ENCODE data around the gene MLLT3. TPM values are rescaled to one million over a fixed set of nuclear protein-coding genes. Genes with fewer than 3 reads are reported as not detected.
A peak's percentile ranks its signal among the peaks of the same experiment; 100 is the strongest.

MLLT3 gene
- total and polyA plus RNA-seq, 2 experiments from 2014 or later: 7.1 to 11.9 TPM

DNA sequence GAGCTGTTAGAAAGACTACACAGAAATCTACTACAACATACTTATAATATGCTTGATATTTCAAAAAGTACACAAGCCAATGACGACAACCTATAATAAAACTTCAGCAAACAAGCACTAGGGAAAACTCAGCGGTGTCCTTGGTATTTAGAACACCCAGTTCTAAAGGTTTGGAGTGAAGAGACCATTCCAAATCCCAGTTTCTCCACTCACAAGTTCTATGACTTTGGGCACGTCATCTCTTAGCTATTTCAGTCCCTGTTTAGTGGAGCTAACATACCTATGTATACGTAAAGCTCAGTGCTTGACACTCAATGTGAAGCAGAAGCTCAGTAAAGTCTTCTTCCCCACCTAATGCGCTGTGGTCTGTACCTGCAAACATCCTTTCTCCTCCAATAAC, 52.8 kb downstream of the MLLT3 start:
- Histone ChIP-seq H3K4me2 (ENCODE audit: unreplicated experiment) (peak overlapping the region; percentile 72), H3K36me3 (ENCODE audit: low read depth) (no peaks in the 10 kb centered on the region), H3K4me1 (ENCODE audit: insufficient read depth) (peaks cover 38% of the 10 kb centered on the region), H3K9me3 (ENCODE audit: low read depth) (no peaks in the 10 kb centered on the region), H3K27ac (peak overlapping the region; percentile 75), H3K9me2 (ENCODE audit: insufficient read depth) (no peaks in the 10 kb centered on the region), H2AFZ (no peak overlapping the region), H3K27me3 (replicated peaks; ENCODE audit: insufficient read depth) (no peaks in the 10 kb centered on the region), H3F3A (ENCODE audit: insufficient read depth) (peaks cover 27% of the 10 kb centered on the region), H3K79me2 (ENCODE audit: insufficient read depth) (peaks cover 75% of the 10 kb centered on the region), H3K9ac (peak overlapping the region; percentile 52; the same call in 1 of the 2 replicates), H3K4me3 (peak overlapping the region; percentile 52), H4K20me1 (ENCODE audit: insufficient read depth) (no peaks in the 10 kb centered on the region)
- in situ Hi-C loops (cut with MboI): no loop called here
- DNase-seq: peak; percentile 45
- TF ChIP-seq EZH2phosphoT487 (IDR thresholded peaks at IDR 0.05; ENCODE audit: insufficient read depth, low read depth) (no peak), EZH2 (IDR thresholded peaks at IDR 0.05; ENCODE audit: insufficient read depth, poor library complexity, severe bottlenecking) (no peak)
- 69 to 78% methylated on average over 5 of the region's 5 CpGs for WGBS, 2 experiments (ENCODE audit: low coverage in 1 of 2, low lambda C conversion rate in 2 of 2, missing lambda C conversion rate in 2 of 2)

DNA sequence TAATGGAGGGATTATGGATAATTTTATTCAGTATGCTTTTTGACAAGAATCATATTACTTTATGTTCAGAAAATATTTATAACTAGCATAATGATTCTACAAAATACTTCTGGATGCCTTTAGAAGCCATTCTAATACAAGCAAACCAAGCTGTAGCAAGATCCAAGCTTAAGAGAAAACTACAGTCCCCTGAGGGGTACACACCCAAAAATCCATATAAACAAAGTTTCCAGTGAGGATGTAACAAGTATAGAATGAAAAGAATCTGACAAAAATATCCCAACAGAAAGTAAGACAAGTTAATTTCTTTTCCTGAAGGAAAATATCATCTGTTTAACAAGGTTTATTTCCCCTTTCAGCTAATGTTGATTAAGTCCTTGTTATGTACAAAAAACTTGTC, 53.9 kb downstream of the MLLT3 start:
- Histone ChIP-seq H3K9me2 (ENCODE audit: insufficient read depth) (no peaks in the 10 kb centered on the region), H3K36me3 (ENCODE audit: low read depth) (no peaks in the 10 kb centered on the region), H3K27me3 (replicated peaks; ENCODE audit: insufficient read depth) (no peaks in the 10 kb centered on the region), H3F3A (ENCODE audit: insufficient read depth) (peaks cover 27% of the 10 kb centered on the region), H2AFZ (no peak overlapping the region), H3K79me2 (ENCODE audit: insufficient read depth) (peaks cover 74% of the 10 kb centered on the region), H3K9me3 (ENCODE audit: low read depth) (no peaks in the 10 kb centered on the region), H3K27ac (no peak overlapping the region), H3K9ac (peak overlapping the region; percentile 8; the same call in 1 of the 2 replicates), H3K4me2 (ENCODE audit: unreplicated experiment) (peak overlapping the region; percentile 57), H4K20me1 (ENCODE audit: insufficient read depth) (no peaks in the 10 kb centered on the region), H3K4me1 (ENCODE audit: insufficient read depth) (peaks cover 46% of the 10 kb centered on the region), H3K4me3 (peak overlapping the region; percentile 8; the same call in 1 of the 2 replicates)
- peak; percentile 8 for DNase-seq
- TF ChIP-seq EZH2phosphoT487 (IDR thresholded peaks at IDR 0.05; ENCODE audit: insufficient read depth, low read depth) (no peak), EZH2 (IDR thresholded peaks at IDR 0.05; ENCODE audit: insufficient read depth, poor library complexity, severe bottlenecking) (no peak)
- in situ Hi-C loops (cut with MboI): no loop called here

- TF ChIP-seq EZH2phosphoT487 (IDR thresholded peaks at IDR 0.05; ENCODE audit: insufficient read depth, low read depth) (no peak), EZH2 (IDR thresholded peaks at IDR 0.05; ENCODE audit: insufficient read depth, poor library complexity, severe bottlenecking) (no peak)
- H3K9ac ChIP-seq: no peak overlapping the region
- H3K27me3 ChIP-seq (replicated peaks; ENCODE audit: insufficient read depth): no peaks in the 10 kb centered on the region
- no peak overlapping the region for H3K4me3 ChIP-seq
- no peaks in the 10 kb centered on the region for H3K9me3 ChIP-seq (ENCODE audit: low read depth)
- in situ Hi-C loops (cut with MboI): no loop called here
- no peaks in the 10 kb centered on the region for H3K36me3 ChIP-seq (ENCODE audit: low read depth)
- H3K27ac ChIP-seq: no peak overlapping the region
- peaks cover 47% of the 10 kb centered on the region for H3K4me1 ChIP-seq (ENCODE audit: insufficient read depth)
- no peak for DNase-seq
- peaks cover 27% of the 10 kb centered on the region for H3F3A ChIP-seq (ENCODE audit: insufficient read depth)
- H3K79me2 ChIP-seq (ENCODE audit: insufficient read depth): peaks cover 73% of the 10 kb centered on the region
- H3K4me2 ChIP-seq (ENCODE audit: unreplicated experiment): no peak overlapping the region
- H3K9me2 ChIP-seq (ENCODE audit: insufficient read depth): no peaks in the 10 kb centered on the region
- H2AFZ ChIP-seq: no peak overlapping the region
- H4K20me1 ChIP-seq (ENCODE audit: insufficient read depth): no peaks in the 10 kb centered on the region
- WGBS, 2 experiments (ENCODE audit: low coverage in 1 of 2, low lambda C conversion rate in 2 of 2, missing lambda C conversion rate in 2 of 2): 96 to 97% methylated on average over 4 of the region's 4 CpGs
These were observed 55.9 kb downstream of the MLLT3 start for GRCh38 chr9:20566401-20566800.

DNA sequence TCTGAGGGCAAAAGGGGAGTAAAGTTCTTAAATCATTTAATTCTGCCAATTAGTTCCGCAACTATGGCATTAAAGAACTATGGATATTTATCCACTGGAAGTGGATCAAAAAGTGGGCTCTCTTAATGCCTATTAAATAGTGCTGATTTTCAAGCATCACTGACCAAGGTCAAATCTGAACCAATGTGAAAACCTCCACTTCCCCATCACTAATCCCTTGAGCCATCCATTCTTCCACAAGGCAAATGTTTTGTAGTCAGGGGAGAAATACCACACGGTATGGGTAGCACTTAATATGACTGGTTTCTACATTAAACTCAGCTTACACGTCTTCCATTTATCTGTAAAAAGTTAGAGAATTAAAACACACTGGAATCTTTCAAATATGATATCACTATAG, 57.6 kb downstream of the MLLT3 start:
- no peak overlapping the region for H3K4me3 ChIP-seq
- H2AFZ ChIP-seq: no peak overlapping the region
- H3K4me1 ChIP-seq (ENCODE audit: insufficient read depth): peaks cover 34% of the 10 kb centered on the region
- 85 to 93% methylated on average over 3 of the region's 3 CpGs for WGBS, 2 experiments (ENCODE audit: low coverage in 1 of 2, low lambda C conversion rate in 2 of 2, missing lambda C conversion rate in 2 of 2)
- H3K27ac ChIP-seq: no peak overlapping the region
- H3K9me3 ChIP-seq (ENCODE audit: low read depth): no peaks in the 10 kb centered on the region
- H3K79me2 ChIP-seq (ENCODE audit: insufficient read depth): peaks cover 84% of the 10 kb centered on the region
- H3K27me3 ChIP-seq (replicated peaks; ENCODE audit: insufficient read depth): no peaks in the 10 kb centered on the region
- H3K36me3 ChIP-seq (ENCODE audit: low read depth): no peaks in the 10 kb centered on the region
- no peaks in the 10 kb centered on the region for H4K20me1 ChIP-seq (ENCODE audit: insufficient read depth)
- TF ChIP-seq EZH2phosphoT487 (IDR thresholded peaks at IDR 0.05; ENCODE audit: insufficient read depth, low read depth) (no peak), EZH2 (IDR thresholded peaks at IDR 0.05; ENCODE audit: insufficient read depth, poor library complexity, severe bottlenecking) (no peak)
- DNase-seq: no peak
- no peaks in the 10 kb centered on the region for H3K9me2 ChIP-seq (ENCODE audit: insufficient read depth)
- H3K4me2 ChIP-seq (ENCODE audit: unreplicated experiment): no peak overlapping the region
- no peak overlapping the region for H3K9ac ChIP-seq
- peaks cover 11% of the 10 kb centered on the region for H3F3A ChIP-seq (ENCODE audit: insufficient read depth)
- in situ Hi-C loops (cut with MboI): no loop called here

- no peaks in the 10 kb centered on the region for H3K36me3 ChIP-seq (ENCODE audit: low read depth)
- H3K4me1 ChIP-seq (ENCODE audit: insufficient read depth): peaks cover 34% of the 10 kb centered on the region
- DNase-seq: peak; percentile 6
- H3K4me2 ChIP-seq (ENCODE audit: unreplicated experiment): no peak overlapping the region
- no peaks in the 10 kb centered on the region for H3K9me3 ChIP-seq (ENCODE audit: low read depth)
- 0 to 3% methylated on average over 1 of the region's 1 CpG for WGBS, 2 experiments (ENCODE audit: low coverage in 1 of 2, low lambda C conversion rate in 2 of 2, missing lambda C conversion rate in 2 of 2)
- H3K9ac ChIP-seq: no peak overlapping the region
- H3K79me2 ChIP-seq (ENCODE audit: insufficient read depth): peaks cover 78% of the 10 kb centered on the region
- peaks cover 7% of the 10 kb centered on the region for H3F3A ChIP-seq (ENCODE audit: insufficient read depth)
- H2AFZ ChIP-seq: no peak overlapping the region
- TF ChIP-seq EZH2 (IDR thresholded peaks at IDR 0.05; ENCODE audit: insufficient read depth, poor library complexity, severe bottlenecking) (no peak), EZH2phosphoT487 (IDR thresholded peaks at IDR 0.05; ENCODE audit: insufficient read depth, low read depth) (no peak)
- H3K9me2 ChIP-seq (ENCODE audit: insufficient read depth): no peaks in the 10 kb centered on the region
- H4K20me1 ChIP-seq (ENCODE audit: insufficient read depth): no peaks in the 10 kb centered on the region
- in situ Hi-C loops (cut with MboI): no loop called here
- H3K27me3 ChIP-seq (replicated peaks; ENCODE audit: insufficient read depth): no peaks in the 10 kb centered on the region
- H3K4me3 ChIP-seq: no peak overlapping the region
- no peak overlapping the region for H3K27ac ChIP-seq
These were observed 58.4 kb downstream of the MLLT3 start for GRCh38 chr9:20563917-20564316.

Data from GM23248 (cell line).